ENCODE results near the gene ZNF239. TPM values are rescaled to one million over a fixed set of nuclear protein-coding genes. Genes with fewer than 3 reads are reported as not detected.
"Not testable (repeated sequence)": the region's sequence is repeated elsewhere in the genome, so short reads cannot be mapped to it uniquely, and the experiment has no call there.

Gene ZNF239
- total RNA-seq, 3 donors from 2014 or later (not counting 1 experiment from before 2014, with no cell fraction given) = 0.85 to 1.4 (median 0.94) TPM

GRCh38 chr10:43569681-43570080 lies 4.7 kb downstream of the ZNF239 start:
- no peak overlapping the region for H3K27ac Mint-ChIP-seq
- peaks cover 7% of the 10 kb centered on the region for H3K4me1 ChIP-seq (ENCODE audit: control insufficient read depth, insufficient read depth, low read length)
- H3K27ac ChIP-seq (ENCODE audit: low read length) = no peak overlapping the region
- H3K27me3 ChIP-seq (ENCODE audit: control insufficient read depth, insufficient read depth, low read length) = no peaks in the 10 kb centered on the region
- H3K4me3 ChIP-seq (ENCODE audit: low read length) = no peak overlapping the region
- peaks cover 0 to under 1% of the 10 kb centered on the region in 2 donors for H3K9me3 Mint-ChIP-seq
- DNase-seq = no peak
- H3K27me3 Mint-ChIP-seq (ENCODE audit: low read depth in 2 of 2) = no peaks in the 10 kb centered on the region
- no peaks in the 10 kb centered on the region for H3K36me3 ChIP-seq (ENCODE audit: control insufficient read depth, insufficient read depth, low read length)
- peaks cover 6% of the 10 kb centered on the region for H3K9me3 ChIP-seq (ENCODE audit: control insufficient read depth, insufficient read depth, low read length)
- no peaks in the 10 kb centered on the region for H3K36me3 Mint-ChIP-seq
- no peak for ATAC-seq
- no peak overlapping the region for H3K4me3 Mint-ChIP-seq
- H3K4me1 Mint-ChIP-seq = peaks cover 21 to 30% of the 10 kb centered on the region in 2 donors
- no peak for TF ChIP-seq CTCF (IDR thresholded peaks at IDR 0.05)
- intact Hi-C loops (cut with micrococcal nuclease) = loop anchor here (5.0 to 10.0 kb wide), 3 partner anchors 162 to 1015 kb away; partner anchors contain the start of genes CSGALNACT2 and HNRNPF

- no peak overlapping the region for H3K4me3 Mint-ChIP-seq
- intact Hi-C loops (cut with micrococcal nuclease) = no loop called here
- H3K4me1 ChIP-seq (ENCODE audit: control insufficient read depth, insufficient read depth, low read length) = no peaks in the 10 kb centered on the region
- H3K27ac Mint-ChIP-seq = no peak overlapping the region
- H3K27me3 Mint-ChIP-seq (ENCODE audit: low read depth in 2 of 2) = no peaks in the 10 kb centered on the region
- 92% methylated on average over 3 of the region's 4 CpGs for WGBS (ENCODE audit: insufficient coverage)
- no peaks in the 10 kb centered on the region for H3K36me3 ChIP-seq (ENCODE audit: control insufficient read depth, insufficient read depth, low read length)
- peaks cover 9% of the 10 kb centered on the region for H3K36me3 Mint-ChIP-seq
- H3K27me3 ChIP-seq (ENCODE audit: control insufficient read depth, insufficient read depth, low read length) = no peaks in the 10 kb centered on the region
- peaks cover 14% of the 10 kb centered on the region for H3K9me3 ChIP-seq (ENCODE audit: control insufficient read depth, insufficient read depth, low read length)
- peaks cover 3 to 15% of the 10 kb centered on the region in 2 donors for H3K9me3 Mint-ChIP-seq
- H3K4me3 ChIP-seq (ENCODE audit: low read length) = no peak overlapping the region
- no peaks in the 10 kb centered on the region for H3K4me1 Mint-ChIP-seq
- TF ChIP-seq CTCF (IDR thresholded peaks at IDR 0.05) = no peak
- DNase-seq = no peak
- ATAC-seq = no peak
- no peak overlapping the region for H3K27ac ChIP-seq (ENCODE audit: low read length)
These were observed 17.2 kb downstream of the ZNF239 start for GRCh38 chr10:43557214-43557613.

GRCh38 chr10:43543746-43544145 lies 30.7 kb downstream of the ZNF239 start:
- H3K36me3 Mint-ChIP-seq; H3K36me3 ChIP-seq (ENCODE audit: control insufficient read depth, insufficient read depth, low read length); H3K27me3 ChIP-seq (ENCODE audit: control insufficient read depth, insufficient read depth, low read length); H3K27me3 Mint-ChIP-seq (ENCODE audit: low read depth in 2 of 2); intact Hi-C loops (cut with micrococcal nuclease); H3K4me3 Mint-ChIP-seq; ATAC-seq; H3K4me1 ChIP-seq (ENCODE audit: control insufficient read depth, insufficient read depth, low read length); H3K27ac ChIP-seq (ENCODE audit: low read length); H3K9me3 ChIP-seq (ENCODE audit: control insufficient read depth, insufficient read depth, low read length); DNase-seq; H3K27ac Mint-ChIP-seq; H3K4me1 Mint-ChIP-seq; H3K9me3 Mint-ChIP-seq; H3K4me3 ChIP-seq (ENCODE audit: low read length): not testable (repeated sequence)
- 97% methylated on average over 11 of the region's 11 CpGs for WGBS (ENCODE audit: insufficient coverage)

- no CpG with 5 or more reads among the region's 1 CpG for WGBS (ENCODE audit: insufficient coverage)
- Mint-ChIP-seq H3K4me3 (no peak overlapping the region), H3K4me1 (no peaks in the 10 kb centered on the region), H3K36me3 (peaks cover 74% of the 10 kb centered on the region), H3K9me3 (peaks cover 24 to 37% of the 10 kb centered on the region in 2 donors), H3K27ac (no peak overlapping the region), H3K27me3 (ENCODE audit: low read depth in 2 of 2) (no peaks in the 10 kb centered on the region)
- H3K27ac ChIP-seq (ENCODE audit: low read length) = no peak overlapping the region
- H3K4me1 ChIP-seq (ENCODE audit: control insufficient read depth, insufficient read depth, low read length) = no peaks in the 10 kb centered on the region
- no peaks in the 10 kb centered on the region for H3K36me3 ChIP-seq (ENCODE audit: control insufficient read depth, insufficient read depth, low read length)
- ATAC-seq (no peak), DNase-seq (no peak)
- no peak for TF ChIP-seq CTCF (IDR thresholded peaks at IDR 0.05)
- H3K9me3 ChIP-seq (ENCODE audit: control insufficient read depth, insufficient read depth, low read length) = peaks cover 23% of the 10 kb centered on the region
- H3K27me3 ChIP-seq (ENCODE audit: control insufficient read depth, insufficient read depth, low read length) = no peaks in the 10 kb centered on the region
- H3K4me3 ChIP-seq (ENCODE audit: low read length) = no peak overlapping the region
- intact Hi-C loops (cut with micrococcal nuclease) = no loop called here
These were observed 49.8 kb downstream of the ZNF239 start for GRCh38 chr10:43524434-43525247.

Other genes with a start within 250 kb of the ZNF239 start
- not detected for gene FXYD4, start 203.0 kb downstream of the ZNF239 start, total RNA-seq
- gene HNRNPF, start 165.4 kb downstream of the ZNF239 start, total RNA-seq = 100 to 1,000 TPM; 122 to 160 (median 125) TPM
- gene ZNF487, start 137.5 kb downstream of the ZNF239 start, total RNA-seq = 10 to 100 TPM; 19.1 to 30.8 (median 22.8) TPM
- 1 to 10 TPM; 1.1 to 2.8 (median 1.4) TPM for gene ZNF485, start 31.8 kb upstream of the ZNF239 start, total RNA-seq
- gene ZNF32, start 74.3 kb upstream of the ZNF239 start, total RNA-seq = 10 to 100 TPM; 19.1 to 28.9 (median 26.2) TPM

All from natural killer cell (primary cell).